ENCODE results near the gene C20orf144.

C20orf144 gene

DNA sequence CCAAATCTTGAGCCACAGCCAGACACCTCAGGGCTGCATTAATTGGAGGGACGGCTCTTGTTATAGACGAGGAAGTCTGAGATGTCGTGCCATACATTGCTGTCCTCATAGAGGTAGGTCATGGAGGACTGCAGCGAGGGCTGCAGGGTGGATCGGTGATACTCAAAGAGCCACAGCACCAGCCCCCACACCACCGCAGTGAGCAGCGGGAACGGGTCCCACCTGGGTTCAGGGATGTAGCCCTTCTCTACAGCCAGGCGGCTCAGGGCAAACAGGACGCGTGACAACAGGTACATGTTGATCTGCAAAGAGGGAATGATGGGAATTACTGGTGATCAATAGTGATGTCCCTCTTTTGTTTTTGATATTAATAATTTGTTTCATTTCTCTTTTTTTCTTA lies 45.5 kb downstream of the C20orf144 start:
- DNase-seq = no peak
- in situ Hi-C loops (cut with MboI; ENCODE audit: low pct_unique_long_range_greater_than_20kb, low sequenced_read_pairs) = no loop called here

DNA sequence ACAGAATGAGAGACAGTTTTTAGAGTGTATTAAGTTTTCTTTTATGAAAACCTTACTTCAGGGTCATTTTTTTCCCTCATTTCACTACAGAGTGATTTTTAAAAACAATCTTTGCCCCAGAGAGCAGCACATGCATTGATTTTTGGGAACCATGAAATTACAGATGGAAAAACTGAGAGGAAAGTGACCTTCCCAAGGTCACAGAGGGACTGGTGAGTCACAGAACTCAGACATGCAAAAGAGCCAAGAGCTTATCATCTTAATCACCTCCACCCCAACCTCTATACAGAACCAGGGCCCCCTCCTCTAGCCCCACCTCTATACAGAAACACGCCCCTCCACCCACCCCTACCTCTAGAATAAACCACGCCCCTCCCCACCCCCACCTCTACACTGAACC lies 47.3 kb downstream of the C20orf144 start:
- in situ Hi-C loops (cut with MboI; ENCODE audit: low pct_unique_long_range_greater_than_20kb, low sequenced_read_pairs) = no loop called here
- no peak for DNase-seq

DNA sequence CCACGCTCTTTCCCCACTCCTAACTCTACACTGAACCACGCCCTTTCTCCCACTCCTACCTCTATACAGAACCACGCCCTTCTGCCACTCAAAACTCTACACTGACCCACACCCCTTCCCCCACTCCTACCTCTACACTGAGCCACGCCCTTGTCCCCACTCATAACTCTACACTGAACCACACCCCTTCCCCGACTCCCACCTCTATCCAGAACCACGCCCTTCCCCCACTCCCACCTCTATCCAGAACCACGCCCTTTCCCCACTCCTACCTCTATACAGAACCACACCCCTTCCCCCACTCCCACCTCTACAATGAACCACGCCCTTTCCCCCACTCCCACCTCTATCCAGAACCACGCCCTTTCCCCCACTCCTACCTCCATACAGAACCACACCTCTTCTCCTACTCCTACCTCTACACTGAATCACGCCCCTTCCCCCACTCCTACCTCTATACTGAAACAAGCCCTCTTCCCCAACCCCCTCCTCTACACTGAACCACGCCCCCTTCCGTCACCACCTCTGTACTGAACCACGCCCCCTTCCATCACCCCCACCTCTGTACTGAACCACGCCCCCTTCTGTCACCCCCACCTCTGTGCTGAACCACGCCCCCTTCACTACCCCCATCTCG lies 47.9 kb downstream of the C20orf144 start:
- DNase-seq = no peak

GRCh38 chr20:33710681-33711445 lies 48.7 kb downstream of the C20orf144 start:
- in situ Hi-C loops (cut with MboI; ENCODE audit: low pct_unique_long_range_greater_than_20kb, low sequenced_read_pairs) = no loop called here
- no peak for DNase-seq

More for the DNA sequence above, 47.9 kb downstream of the C20orf144 start:
- in situ Hi-C loops (cut with MboI; ENCODE audit: low pct_unique_long_range_greater_than_20kb, low sequenced_read_pairs) = no loop called here

DNA sequence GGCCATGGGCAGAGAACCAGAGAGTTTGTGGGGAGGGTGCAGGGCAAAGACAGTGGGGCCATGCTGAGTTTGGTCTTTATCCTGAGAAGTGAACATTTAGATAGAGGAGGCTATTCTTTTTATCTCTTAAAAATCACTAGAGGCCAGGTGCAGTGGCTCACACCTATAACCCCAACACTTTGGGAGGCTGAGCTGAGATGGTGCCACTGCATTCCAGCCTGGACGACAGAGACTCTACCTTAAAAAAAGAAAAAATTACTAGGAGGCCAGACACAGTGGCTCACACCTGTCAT lies 49.3 kb downstream of the C20orf144 start:
- no peak for DNase-seq

More for the DNA sequence above, 49.3 kb downstream of the C20orf144 start:
- in situ Hi-C loops (cut with MboI; ENCODE audit: low pct_unique_long_range_greater_than_20kb, low sequenced_read_pairs) = no loop called here
